Neuronal stem cell (in vitro differentiated cells): ENCODE results near the gene FHIT.

ENCODE experiments used
- DNase-seq: peaks from one replicate; pipeline ENCODE4 v3.0.0-alpha.2; 2013; ENCODE audit warnings: low spot score
- H2AFZ ChIP-seq: one replicate; pipeline ENCODE4 v1.6.1; 2013; ENCODE audit warnings: mild to moderate bottlenecking, low read length, inconsistent platforms
- H2AK5ac ChIP-seq: 2 replicates; pipeline ENCODE4 v1.6.1; 2013; ENCODE audit warnings: low read depth, mild to moderate bottlenecking, inconsistent platforms, low read length, moderate library complexity, mixed read lengths
- H2BK120ac ChIP-seq: 2 replicates; pipeline ENCODE4 v1.6.1; 2013; ENCODE audit warnings: low read depth, mild to moderate bottlenecking, inconsistent platforms, low read length, moderate library complexity, mixed read lengths
- H2BK12ac ChIP-seq: one replicate; pipeline ENCODE4 v1.6.1; 2013; ENCODE audit warnings: low read length, inconsistent platforms
- H2BK15ac ChIP-seq: 2 replicates; pipeline ENCODE4 v1.6.1; 2013; ENCODE audit warnings: mild to moderate bottlenecking, low read length, inconsistent platforms, mixed read lengths
- H2BK5ac ChIP-seq: one replicate; pipeline ENCODE4 v1.6.1; 2013; ENCODE audit warnings: inconsistent platforms, mild to moderate bottlenecking, low read length, moderate library complexity
- H3K14ac ChIP-seq: one replicate; pipeline ENCODE4 v1.6.1; 2013; ENCODE audit warnings: low read length, inconsistent platforms
- H3K18ac ChIP-seq: 2 replicates; pipeline ENCODE4 v1.6.1; 2013; ENCODE audit warnings: low read length, inconsistent platforms
- H3K23ac ChIP-seq: 2 replicates; pipeline ENCODE4 v1.6.1; 2013; ENCODE audit warnings: low read depth, mild to moderate bottlenecking, mixed read lengths, low read length, inconsistent platforms; ENCODE audit not compliant: poor library complexity
- H3K27ac ChIP-seq: replicated peaks from 3 replicates; pipeline ENCODE4 v1.5.1; 2013; ENCODE audit warnings: low read length, inconsistent platforms
- H3K27me3 ChIP-seq, 3 experiments: 2 replicates each; pipeline ENCODE4 v1.6.1; 2013; ENCODE audit warnings: low read length in 3 of 3, mild to moderate bottlenecking in 2 of 3, inconsistent platforms in 1 of 3, low read depth in 1 of 3, mixed read lengths in 1 of 3, moderate library complexity in 1 of 3; ENCODE audit not compliant: control insufficient read depth in 3 of 3, insufficient read depth in 3 of 3
- H3K36me3 ChIP-seq, 2 donors: replicated peaks in 1 of 2; 2 replicates each; pipeline ENCODE4 v1.6.1; 2013; ENCODE audit warnings: low read length in 2 of 2; ENCODE audit not compliant: control insufficient read depth in 2 of 2, insufficient read depth in 2 of 2
- H3K4ac ChIP-seq: 2 replicates; pipeline ENCODE4 v1.6.1; 2013; ENCODE audit warnings: inconsistent platforms, mild to moderate bottlenecking, low read length, moderate library complexity
- H3K4me1 ChIP-seq, 2 donors: 1 replicate in 1 of 2; 2 replicates in 1 of 2; pipeline ENCODE4 v1.6.1; 2013; ENCODE audit warnings: low read length in 2 of 2, low read depth in 1 of 2; ENCODE audit not compliant: control insufficient read depth in 2 of 2, insufficient read depth in 1 of 2
- H3K4me2 ChIP-seq: one replicate; pipeline ENCODE4 v1.6.1; 2013; ENCODE audit warnings: mild to moderate bottlenecking, low read length, inconsistent platforms; ENCODE audit not compliant: insufficient read depth, poor library complexity, severe bottlenecking
- H3K4me3 ChIP-seq, 2 donors: 2 replicates each; pipeline ENCODE4 v1.5.1; 2013; ENCODE audit warnings: low read length in 2 of 2, mild to moderate bottlenecking in 2 of 2, inconsistent platforms in 1 of 2, moderate library complexity in 1 of 2
- H3K79me1 ChIP-seq: one replicate; pipeline ENCODE4 v1.6.1; 2013; ENCODE audit warnings: low read depth, mild to moderate bottlenecking, inconsistent platforms, low read length, moderate library complexity
- H3K9ac ChIP-seq: one replicate; pipeline ENCODE4 v1.6.1; 2013; ENCODE audit warnings: mild to moderate bottlenecking, low read depth, low read length, inconsistent platforms; ENCODE audit not compliant: poor library complexity
- H3K9me3 ChIP-seq, 2 donors: replicated peaks in 1 of 2; 2 replicates each; pipeline versions ENCODE3 to v1.6.1; 2013; ENCODE audit warnings: low read length in 2 of 2, mild to moderate bottlenecking in 2 of 2, inconsistent platforms in 1 of 2, low read depth in 1 of 2, mixed read lengths in 1 of 2, moderate library complexity in 1 of 2; ENCODE audit not compliant: control insufficient read depth in 2 of 2, insufficient read depth in 1 of 2
- H4K8ac ChIP-seq: one replicate; pipeline ENCODE4 v1.6.1; 2013; ENCODE audit warnings: low read depth, mild to moderate bottlenecking, inconsistent platforms, low read length, moderate library complexity
- H4K91ac ChIP-seq: one replicate; pipeline ENCODE4 v1.6.1; 2013; ENCODE audit warnings: low read length, low read depth, mild to moderate bottlenecking, inconsistent platforms; ENCODE audit not compliant: poor library complexity
- whole genome bisulfite sequencing, 2 donors: extraction: QIAGEN DNeasy Blood & Tissue Kit; methylation state at CpG; one replicate each; pipeline ENCODE4 v1.1.7; 2013; ENCODE audit warnings: missing lambda C conversion rate in 2 of 2, mixed read lengths in 1 of 2; ENCODE audit not compliant: insufficient read length in 2 of 2, insufficient replicate concordance in 1 of 2; ENCODE audit errors: extremely low coverage in 2 of 2; 5-methylcytosine and 5-hydroxymethylcytosine counted together

FHIT gene

GRCh38 chr3:60599586-60599985, 651.7 kb downstream of the FHIT start:
- Histone ChIP-seq H3K18ac (no peak overlapping the region), H3K4ac (no peak overlapping the region), H3K14ac (no peak overlapping the region), H3K27me3 (no peaks in the 10 kb centered on the region), H3K79me1 (no peaks in the 10 kb centered on the region), H3K4me1 (peaks cover 0 to 3% of the 10 kb centered on the region in 2 donors), H3K23ac (no peak overlapping the region), H3K4me2 (no peak overlapping the region), H3K4me3 (no peak overlapping the region), H2AK5ac (no peak overlapping the region), H3K36me3 (no peaks in the 10 kb centered on the region), H2BK15ac (no peak overlapping the region), H2AFZ (no peak overlapping the region), H3K9ac (no peak overlapping the region), H2BK12ac (no peak overlapping the region), H2BK5ac (no peak overlapping the region), H3K27ac (no peak overlapping the region), H4K8ac (no peak overlapping the region), H2BK120ac (no peak overlapping the region), H4K91ac (no peak overlapping the region), H3K9me3 (no peaks in the 10 kb centered on the region)
- no CpG with 5 or more reads among the region's 1 CpG for WGBS, 2 donors
- no peak for DNase-seq

- no peak overlapping the region for H3K18ac ChIP-seq
- H3K4ac ChIP-seq = no peak overlapping the region
- H3K4me2 ChIP-seq = no peak overlapping the region
- WGBS, 2 donors = no CpG with 5 or more reads among the region's 2 CpGs
- H3K4me3 ChIP-seq = no peak overlapping the region
- H3K14ac ChIP-seq = no peak overlapping the region
- no peak overlapping the region for H2BK12ac ChIP-seq
- no peak overlapping the region for H2BK5ac ChIP-seq
- H3K27me3 ChIP-seq = no peaks in the 10 kb centered on the region
- no peaks in the 10 kb centered on the region for H3K36me3 ChIP-seq
- H3K79me1 ChIP-seq = no peaks in the 10 kb centered on the region
- no peak overlapping the region for H2AFZ ChIP-seq
- H3K4me1 ChIP-seq = peaks cover 0 to 3% of the 10 kb centered on the region in 2 donors
- no peak overlapping the region for H2AK5ac ChIP-seq
- H3K27ac ChIP-seq = no peak overlapping the region
- no peak overlapping the region for H3K9ac ChIP-seq
- H3K23ac ChIP-seq = no peak overlapping the region
- H4K8ac ChIP-seq = no peak overlapping the region
- H2BK120ac ChIP-seq = no peak overlapping the region
- DNase-seq = no peak
- no peak overlapping the region for H2BK15ac ChIP-seq
- H4K91ac ChIP-seq = no peak overlapping the region
- no peaks in the 10 kb centered on the region for H3K9me3 ChIP-seq
Measured at GRCh38 chr3:60598671-60599070, 652.6 kb downstream of the FHIT start.

GRCh38 chr3:60594025-60594424, 657.2 kb downstream of the FHIT start:
- no peak for DNase-seq
- Histone ChIP-seq H3K79me1 (no peaks in the 10 kb centered on the region), H3K9me3 (no peaks in the 10 kb centered on the region), H4K91ac (no peak overlapping the region), H3K18ac (no peak overlapping the region), H2BK15ac (no peak overlapping the region), H3K4ac (no peak overlapping the region), H2AK5ac (no peak overlapping the region), H3K27ac (no peak overlapping the region), H3K14ac (no peak overlapping the region), H3K9ac (no peak overlapping the region), H2AFZ (no peak overlapping the region), H2BK5ac (no peak overlapping the region), H3K23ac (no peak overlapping the region), H4K8ac (no peak overlapping the region), H3K4me3 (no peak overlapping the region), H3K4me2 (no peak overlapping the region), H3K36me3 (no peaks in the 10 kb centered on the region), H3K4me1 (no peaks in the 10 kb centered on the region), H2BK12ac (no peak overlapping the region), H2BK120ac (no peak overlapping the region), H3K27me3 (no peaks in the 10 kb centered on the region)
- no CpG with 5 or more reads among the region's 6 CpGs for WGBS, 2 donors

- Histone ChIP-seq H2BK5ac (no peak overlapping the region), H3K4me3 (no peak overlapping the region), H4K8ac (no peak overlapping the region), H2BK15ac (no peak overlapping the region), H3K79me1 (no peaks in the 10 kb centered on the region), H4K91ac (no peak overlapping the region), H3K14ac (no peak overlapping the region), H3K4me2 (no peak overlapping the region), H3K36me3 (no peaks in the 10 kb centered on the region), H3K4ac (no peak overlapping the region), H2BK12ac (no peak overlapping the region), H3K27ac (no peak overlapping the region), H3K23ac (no peak overlapping the region), H3K18ac (no peak overlapping the region), H3K9ac (no peak overlapping the region), H2BK120ac (no peak overlapping the region), H3K27me3 (no peaks in the 10 kb centered on the region), H2AFZ (no peak overlapping the region), H3K4me1 (no peaks in the 10 kb centered on the region), H3K9me3 (no peaks in the 10 kb centered on the region), H2AK5ac (no peak overlapping the region)
- WGBS, 2 donors = no CpG with 5 or more reads among the region's 2 CpGs
- DNase-seq = no peak
Measured at GRCh38 chr3:60591267-60591666, 660.0 kb downstream of the FHIT start.
